Measurements from ENCODE around the gene LYZL1. TPM values are rescaled to one million over a fixed set of nuclear protein-coding genes. Genes with fewer than 3 reads are reported as not detected.

Gene LYZL1
- total and polyA plus RNA-seq, 2 of the 8 experiments (the other 6 are each of a cell fraction or from before 2014, with no cell fraction given) = not detected

- ChIA-PET POLR2A (ENCODE audit: partially characterized antibody) (no interaction called here), CTCF (ENCODE audit: partially characterized antibody) (no interaction called here)
- H3K27ac ChIP-seq (ENCODE audit: low read depth, low read length) = no peak overlapping the region
- no peaks in the 10 kb centered on the region for H3K79me1 ChIP-seq (ENCODE audit: low read depth, low read length)
- no peak overlapping the region for H2BK20ac ChIP-seq (ENCODE audit: low read length)
- no peak overlapping the region for H2AFZ ChIP-seq (ENCODE audit: low read length)
- no peak overlapping the region for H2BK120ac ChIP-seq (replicated peaks; ENCODE audit: low read depth, low read length)
- H4K91ac ChIP-seq (replicated peaks; ENCODE audit: insufficient read length, low read length) = no peak overlapping the region
- DNase-seq (ENCODE audit: low read depth in 1 of 2, low spot score in 2 of 2) = no peak
- no peak overlapping the region for H2BK12ac ChIP-seq (ENCODE audit: low read depth, low read length)
- H3K18ac ChIP-seq (ENCODE audit: extremely low read depth, low read length) = no peak overlapping the region
- H4K5ac ChIP-seq (ENCODE audit: insufficient read length, low read depth, low read length) = no peak overlapping the region
- no peak overlapping the region for H2AK5ac ChIP-seq (ENCODE audit: low read depth, low read length)
- no peak overlapping the region for H3K14ac ChIP-seq (ENCODE audit: insufficient read length)
- H3K9me3 ChIP-seq (ENCODE audit: insufficient read depth in 2 of 2, low read depth in 1 of 2, low read length in 1 of 2) = no peaks in the 10 kb centered on the region
- H3K56ac ChIP-seq (replicated peaks; ENCODE audit: insufficient read length, low read depth, low read length) = no peak overlapping the region
- H3K4me1 ChIP-seq (replicated peaks in 1 of 4; ENCODE audit: control insufficient read depth in 3 of 4, insufficient read depth in 4 of 4, low read length in 3 of 4) = peaks cover 0 to 2% (median under 1%) of the 10 kb centered on the region in 4 experiments; a peak in 2 of 7 replicates
- no peaks in the 10 kb centered on the region for H3K79me2 ChIP-seq (ENCODE audit: control insufficient read depth in 1 of 2, insufficient read depth in 2 of 2, low read length in 2 of 2)
- no peaks in the 10 kb centered on the region for H4K20me1 ChIP-seq (replicated peaks in 1 of 2; ENCODE audit: control insufficient read depth in 1 of 2, insufficient read depth in 2 of 2, low read length in 2 of 2)
- TF ChIP-seq GTF2F1 (IDR thresholded peaks at IDR 0.05; ENCODE audit: borderline replicate concordance, low read depth, low read length) (no peak), JUN (IDR thresholded peaks at IDR 0.05; ENCODE audit: low read depth, low read length) (no peak), SAP30 (IDR thresholded peaks at IDR 0.05; ENCODE audit: insufficient read depth, insufficient replicate concordance, low read length) (no peak), MAX (IDR thresholded peaks at IDR 0.05) (no peak), YY1 (IDR thresholded peaks at IDR 0.05; ENCODE audit: low read depth, low read length) (0 out of 2 replicates have a peak, but pooled peaks have one; percentile 15), KDM1A (IDR thresholded peaks at IDR 0.05; ENCODE audit: borderline replicate concordance, low read length) (peak; percentile 55; the same call in 1 of the 2 replicates), CHD1 (IDR thresholded peaks at IDR 0.05; ENCODE audit: low read depth, low read length) (no peak), SUZ12 (IDR thresholded peaks at IDR 0.05; ENCODE audit: low read length) (no peak), RXRA (IDR thresholded peaks at IDR 0.05; ENCODE audit: insufficient read depth, low read depth, low read length) (no peak), SP2 (IDR thresholded peaks at IDR 0.05; ENCODE audit: low read length) (no peak)
- FAIRE-seq = no peak
- 87% methylated on average over 2 of the region's 2 CpGs; no CpG with 5 or more reads in 1 of the 2 experiments for WGBS, 2 experiments (ENCODE audit: extremely low coverage in 1 of 2, insufficient coverage in 1 of 2, insufficient read length in 1 of 2, insufficient replicate concordance in 2 of 2, low coverage in 1 of 2, low lambda C conversion rate in 2 of 2, missing lambda C conversion rate in 1 of 2)
- H2BK15ac ChIP-seq (ENCODE audit: low read length) = no peak overlapping the region
- H3K23ac ChIP-seq (ENCODE audit: insufficient read length) = no peak overlapping the region
- no peaks in the 10 kb centered on the region for H3K27me3 ChIP-seq (replicated peaks in 1 of 4; ENCODE audit: control insufficient read depth in 3 of 4, extremely low read depth in 1 of 4, insufficient read depth in 3 of 4, low read length in 3 of 4)
- H3K4me2 ChIP-seq (ENCODE audit: insufficient read depth in 1 of 2, low read depth in 2 of 2, low read length in 2 of 2) = no peak overlapping the region
- no peak overlapping the region for H2BK5ac ChIP-seq (ENCODE audit: low read depth, low read length)
- no peak overlapping the region for H4K8ac ChIP-seq (ENCODE audit: extremely low read depth, insufficient read depth, low read length)
- H3K23me2 ChIP-seq (ENCODE audit: low read depth, low read length) = no peaks in the 10 kb centered on the region
- H3K4me3 ChIP-seq (ENCODE audit: extremely low read depth in 1 of 4, insufficient read depth in 2 of 4, low read depth in 3 of 4, low read length in 4 of 4) = no peak overlapping the region
- H3K36me3 ChIP-seq (ENCODE audit: control insufficient read depth in 2 of 4, insufficient read depth in 4 of 4, low read length in 3 of 4) = no peaks in the 10 kb centered on the region; a peak in 1 of 8 replicates
- H3K4ac ChIP-seq (replicated peaks; ENCODE audit: insufficient read length, low read depth, low read length) = no peak overlapping the region
- no peak overlapping the region for H3K9ac ChIP-seq (replicated peaks in 1 of 4; ENCODE audit: extremely low read depth in 1 of 4, low read depth in 3 of 4, low read length in 3 of 4)
These were observed 29.4 kb upstream of the LYZL1 start for GRCh38 chr10:29259498-29259897.

Data from H1 (cell line).